Activated naive CD8-positive, alpha-beta T cell treated with anti-CD3 and anti-CD28 coated beads for 36 hours (primary cell): ENCODE data around the gene IMMP2L. TPM values are rescaled to one million over a fixed set of nuclear protein-coding genes. Genes with fewer than 3 reads are reported as not detected.

Experiments
- DNase-seq: peaks from one replicate; pipeline ENCODE4 v3.0.0; 2021
- H3K27ac Mint-ChIP-seq: one replicate; pipeline ENCODE4 v1.8.0; 2022; ENCODE audit warnings: mild to moderate bottlenecking, moderate library complexity, mixed read lengths
- H3K27me3 Mint-ChIP-seq: one replicate; pipeline ENCODE4 v1.8.0; 2022; ENCODE audit warnings: mild to moderate bottlenecking, mixed read lengths
- H3K36me3 Mint-ChIP-seq: one replicate; pipeline ENCODE4 v1.8.0; 2021; ENCODE audit warnings: mild to moderate bottlenecking, mixed read lengths
- H3K4me1 Mint-ChIP-seq: one replicate; pipeline ENCODE4 v1.8.0; 2021; ENCODE audit warnings: mixed read lengths
- H3K4me3 Mint-ChIP-seq: one replicate; pipeline ENCODE4 v1.8.0; 2022; ENCODE audit warnings: mild to moderate bottlenecking, moderate library complexity, mixed read lengths
- H3K9me3 Mint-ChIP-seq: one replicate; pipeline ENCODE4 v1.8.0; 2022; ENCODE audit warnings: mixed read lengths
- total RNA-seq, 2 experiments: library from RNA; stranded (reverse); gene quantifications; one replicate each; pipeline ENCODE4 v1.2.3, GENCODE V29; 2021

The IMMP2L gene
- total RNA-seq, 2 experiments from 2014 or later = 18.5 to 20.9 TPM

- Mint-ChIP-seq H3K27me3 (no peaks in the 10 kb centered on the region), H3K4me1 (no peaks in the 10 kb centered on the region), H3K4me3 (no peak overlapping the region), H3K36me3 (peaks cover 2% of the 10 kb centered on the region), H3K9me3 (no peaks in the 10 kb centered on the region), H3K27ac (no peak overlapping the region)
- no peak for DNase-seq
These were observed 807.6 kb downstream of the IMMP2L start for GRCh38 chr7:110754649-110755048.

GRCh38 chr7:110750931-110751605 lies 811.2 kb downstream of the IMMP2L start:
- DNase-seq = no peak
- Mint-ChIP-seq H3K36me3 (peaks cover 8% of the 10 kb centered on the region), H3K9me3 (peaks cover 19% of the 10 kb centered on the region), H3K27ac (no peak overlapping the region), H3K4me1 (no peaks in the 10 kb centered on the region), H3K4me3 (no peak overlapping the region), H3K27me3 (no peaks in the 10 kb centered on the region)

GRCh38 chr7:110733221-110733620 lies 829.1 kb downstream of the IMMP2L start:
- H3K4me3 Mint-ChIP-seq = no peak overlapping the region
- no peaks in the 10 kb centered on the region for H3K36me3 Mint-ChIP-seq
- DNase-seq = no peak
- peaks cover 6% of the 10 kb centered on the region for H3K9me3 Mint-ChIP-seq
- peaks cover 3% of the 10 kb centered on the region for H3K4me1 Mint-ChIP-seq
- no peak overlapping the region for H3K27ac Mint-ChIP-seq
- no peaks in the 10 kb centered on the region for H3K27me3 Mint-ChIP-seq

GRCh38 chr7:110724811-110725210 lies 837.5 kb downstream of the IMMP2L start:
- no peak overlapping the region for H3K27ac Mint-ChIP-seq
- no peaks in the 10 kb centered on the region for H3K27me3 Mint-ChIP-seq
- H3K4me1 Mint-ChIP-seq = no peaks in the 10 kb centered on the region
- no peak overlapping the region for H3K4me3 Mint-ChIP-seq
- H3K9me3 Mint-ChIP-seq = no peaks in the 10 kb centered on the region
- DNase-seq = no peak
- no peaks in the 10 kb centered on the region for H3K36me3 Mint-ChIP-seq

- H3K27me3 Mint-ChIP-seq = no peaks in the 10 kb centered on the region
- no peak for DNase-seq
- H3K36me3 Mint-ChIP-seq = peaks cover 7% of the 10 kb centered on the region
These were observed 840.9 kb downstream of the IMMP2L start for GRCh38 chr7:110721395-110721794.

GRCh38 chr7:110720626-110721025 lies 841.7 kb downstream of the IMMP2L start:
- no peaks in the 10 kb centered on the region for H3K27me3 Mint-ChIP-seq
- peaks cover 3% of the 10 kb centered on the region for H3K9me3 Mint-ChIP-seq

More at GRCh38 chr7:110721395-110721794, 840.9 kb downstream of the IMMP2L start:
- Mint-ChIP-seq H3K27ac (no peak overlapping the region), H3K4me3 (no peak overlapping the region), H3K9me3 (peaks cover 3% of the 10 kb centered on the region), H3K4me1 (peaks cover 9% of the 10 kb centered on the region)

GRCh38 chr7:110719741-110720140 lies 842.6 kb downstream of the IMMP2L start:
- H3K36me3 Mint-ChIP-seq = peaks cover 10% of the 10 kb centered on the region
- H3K9me3 Mint-ChIP-seq = peaks cover 3% of the 10 kb centered on the region

More at GRCh38 chr7:110720626-110721025, 841.7 kb downstream of the IMMP2L start:
- DNase-seq = no peak
- Mint-ChIP-seq H3K4me1 (peaks cover 9% of the 10 kb centered on the region), H3K36me3 (peaks cover 7% of the 10 kb centered on the region), H3K4me3 (no peak overlapping the region), H3K27ac (no peak overlapping the region)

GRCh38 chr7:110718503-110719205 lies 843.6 kb downstream of the IMMP2L start:
- Mint-ChIP-seq H3K9me3 (peaks cover 3% of the 10 kb centered on the region), H3K4me1 (peaks cover 9% of the 10 kb centered on the region), H3K27ac (peak overlapping the region; percentile 8), H3K27me3 (no peaks in the 10 kb centered on the region), H3K36me3 (peaks cover 10% of the 10 kb centered on the region), H3K4me3 (no peak overlapping the region)
- no peak for DNase-seq

More at GRCh38 chr7:110719741-110720140, 842.6 kb downstream of the IMMP2L start:
- H3K27ac Mint-ChIP-seq = no peak overlapping the region
- peaks cover 9% of the 10 kb centered on the region for H3K4me1 Mint-ChIP-seq
- no peak for DNase-seq
- H3K4me3 Mint-ChIP-seq = no peak overlapping the region
- no peaks in the 10 kb centered on the region for H3K27me3 Mint-ChIP-seq

- Mint-ChIP-seq H3K36me3 (no peaks in the 10 kb centered on the region), H3K4me3 (no peak overlapping the region), H3K27ac (no peak overlapping the region), H3K9me3 (no peaks in the 10 kb centered on the region), H3K27me3 (no peaks in the 10 kb centered on the region), H3K4me1 (no peaks in the 10 kb centered on the region)
- no peak for DNase-seq
These were observed 858.1 kb downstream of the IMMP2L start for GRCh38 chr7:110704225-110704624.

- no peaks in the 10 kb centered on the region for H3K36me3 Mint-ChIP-seq
- H3K27me3 Mint-ChIP-seq = no peaks in the 10 kb centered on the region
- no peak overlapping the region for H3K4me3 Mint-ChIP-seq
- no peak for DNase-seq
- H3K9me3 Mint-ChIP-seq = no peaks in the 10 kb centered on the region
- no peak overlapping the region for H3K27ac Mint-ChIP-seq
- H3K4me1 Mint-ChIP-seq = no peaks in the 10 kb centered on the region
These were observed 863.7 kb downstream of the IMMP2L start for GRCh38 chr7:110698576-110698975.

- H3K4me1 Mint-ChIP-seq = no peaks in the 10 kb centered on the region
- peaks cover 3% of the 10 kb centered on the region for H3K36me3 Mint-ChIP-seq
- no peak overlapping the region for H3K4me3 Mint-ChIP-seq
- no peak overlapping the region for H3K27ac Mint-ChIP-seq
- DNase-seq = no peak
- H3K9me3 Mint-ChIP-seq = peaks cover 2% of the 10 kb centered on the region
- H3K27me3 Mint-ChIP-seq = no peaks in the 10 kb centered on the region
These were observed 868.9 kb downstream of the IMMP2L start for GRCh38 chr7:110693344-110693743.

- Mint-ChIP-seq H3K27me3 (no peaks in the 10 kb centered on the region), H3K4me1 (no peaks in the 10 kb centered on the region), H3K27ac (no peak overlapping the region), H3K36me3 (peaks cover 5% of the 10 kb centered on the region), H3K9me3 (peaks cover 4% of the 10 kb centered on the region), H3K4me3 (no peak overlapping the region)
- no peak for DNase-seq
These were observed 873.4 kb downstream of the IMMP2L start for GRCh38 chr7:110688908-110689307.

GRCh38 chr7:110685899-110686298 lies 876.4 kb downstream of the IMMP2L start:
- Mint-ChIP-seq H3K27ac (no peak overlapping the region), H3K4me3 (no peak overlapping the region), H3K4me1 (no peaks in the 10 kb centered on the region), H3K9me3 (peaks cover 2% of the 10 kb centered on the region), H3K36me3 (peaks cover 2% of the 10 kb centered on the region), H3K27me3 (no peaks in the 10 kb centered on the region)
- no peak for DNase-seq

- no peaks in the 10 kb centered on the region for H3K36me3 Mint-ChIP-seq
- no peaks in the 10 kb centered on the region for H3K9me3 Mint-ChIP-seq
These were observed 880.4 kb downstream of the IMMP2L start for GRCh38 chr7:110681941-110682340.

GRCh38 chr7:110677405-110677804 lies 884.9 kb downstream of the IMMP2L start:
- Mint-ChIP-seq H3K36me3 (peaks cover 17% of the 10 kb centered on the region), H3K27me3 (no peaks in the 10 kb centered on the region), H3K4me1 (peaks cover 4% of the 10 kb centered on the region), H3K4me3 (no peak overlapping the region), H3K27ac (no peak overlapping the region), H3K9me3 (peaks cover 12% of the 10 kb centered on the region)
- DNase-seq = no peak

More at GRCh38 chr7:110681941-110682340, 880.4 kb downstream of the IMMP2L start:
- H3K27ac Mint-ChIP-seq = no peak overlapping the region
- no peak overlapping the region for H3K4me3 Mint-ChIP-seq
- H3K27me3 Mint-ChIP-seq = no peaks in the 10 kb centered on the region
- peaks cover 4% of the 10 kb centered on the region for H3K4me1 Mint-ChIP-seq
- DNase-seq = no peak

GRCh38 chr7:110676785-110677184 lies 885.5 kb downstream of the IMMP2L start:
- peaks cover 20% of the 10 kb centered on the region for H3K36me3 Mint-ChIP-seq
- peaks cover 4% of the 10 kb centered on the region for H3K4me1 Mint-ChIP-seq
- H3K9me3 Mint-ChIP-seq = peaks cover 15% of the 10 kb centered on the region
- H3K27ac Mint-ChIP-seq = no peak overlapping the region
- no peak for DNase-seq
- no peak overlapping the region for H3K4me3 Mint-ChIP-seq
- no peaks in the 10 kb centered on the region for H3K27me3 Mint-ChIP-seq
